Activated T-cell treated with anti-CD3 and anti-CD28 coated beads, Interleukin-2, amount 50 U/mL, for 1 hour (primary cell): ENCODE measurements around the gene NOS1AP.

ENCODE experiments used
- DNase-seq: peaks from one replicate; pipeline ENCODE4 v3.0.0-alpha.2; 2020

The NOS1AP gene

GRCh38 chr1:162270016-162270770, 200.7 kb downstream of the NOS1AP start:
- no peak for DNase-seq

GRCh38 chr1:162271972-162272371, 202.5 kb downstream of the NOS1AP start:
- no peak for DNase-seq

DNA sequence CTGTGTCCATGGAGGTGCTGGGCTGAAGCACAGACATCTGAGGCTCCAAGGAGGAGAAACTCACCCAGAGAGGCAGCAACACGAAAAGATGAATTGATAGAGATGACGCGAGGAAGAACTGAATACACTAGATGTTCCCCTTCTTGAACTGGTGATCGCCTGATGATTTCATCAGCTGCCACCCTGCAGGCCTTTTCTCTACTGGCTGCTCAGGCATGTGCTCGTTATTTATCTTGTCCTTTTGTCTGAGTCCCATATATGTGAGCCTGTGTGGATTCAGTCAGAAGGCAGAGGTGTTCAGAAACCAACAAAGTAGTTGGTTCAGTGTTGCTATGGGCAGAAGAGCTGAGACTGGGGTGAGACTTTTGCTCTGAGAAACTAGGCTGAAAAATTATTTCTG, 202.9 kb downstream of the NOS1AP start:
- no peak for DNase-seq

DNA sequence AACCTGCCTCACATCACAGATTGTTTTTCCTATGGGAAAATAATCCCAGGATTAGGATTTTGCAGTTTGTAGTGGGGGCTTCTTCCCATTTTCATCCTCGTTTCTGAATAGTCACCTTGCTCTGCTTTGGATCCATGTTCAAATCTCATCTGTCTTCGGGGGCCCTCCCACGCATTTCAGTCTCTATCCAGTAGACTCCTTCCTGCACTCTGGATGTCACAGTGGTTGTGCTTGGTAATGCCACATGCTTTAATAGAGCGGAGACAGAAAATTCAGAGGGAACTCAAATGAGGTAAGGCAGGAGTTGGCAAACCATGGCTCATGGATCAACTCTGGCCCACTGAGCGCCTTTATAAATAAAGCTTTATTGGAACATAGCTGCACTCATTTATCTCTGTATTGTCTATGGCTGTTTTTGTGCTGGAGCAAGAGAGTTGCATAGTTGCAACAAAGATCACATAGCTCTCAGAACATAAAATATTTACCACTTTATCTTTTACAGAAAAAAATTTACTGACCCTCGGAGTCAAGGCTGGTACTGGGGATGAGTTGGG, 206.2 kb downstream of the NOS1AP start:
- DNase-seq: no peak

DNA sequence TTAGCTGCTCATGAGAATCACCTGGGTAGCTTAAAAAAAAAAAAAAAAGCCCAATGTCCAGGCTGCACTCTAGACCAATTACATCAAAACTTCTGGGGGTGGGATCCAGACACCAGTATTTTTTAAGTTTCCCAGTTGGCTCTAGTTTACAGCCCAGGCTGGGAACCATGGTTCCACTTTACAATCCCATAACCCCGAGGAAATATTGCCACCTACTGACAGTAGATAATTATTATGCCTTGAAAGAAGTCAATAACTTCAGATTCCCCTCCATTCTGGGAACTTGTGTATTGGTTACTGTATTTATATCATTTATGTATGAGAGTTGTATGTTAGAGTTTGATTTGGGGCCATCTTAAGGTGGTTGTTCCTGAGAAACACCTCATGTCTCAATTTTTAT, 207.0 kb downstream of the NOS1AP start:
- DNase-seq: no peak

- DNase-seq: no peak
Measured at GRCh38 chr1:162279136-162279498, 209.6 kb downstream of the NOS1AP start.

GRCh38 chr1:162281426-162281825, 211.9 kb downstream of the NOS1AP start:
- no peak for DNase-seq

DNA sequence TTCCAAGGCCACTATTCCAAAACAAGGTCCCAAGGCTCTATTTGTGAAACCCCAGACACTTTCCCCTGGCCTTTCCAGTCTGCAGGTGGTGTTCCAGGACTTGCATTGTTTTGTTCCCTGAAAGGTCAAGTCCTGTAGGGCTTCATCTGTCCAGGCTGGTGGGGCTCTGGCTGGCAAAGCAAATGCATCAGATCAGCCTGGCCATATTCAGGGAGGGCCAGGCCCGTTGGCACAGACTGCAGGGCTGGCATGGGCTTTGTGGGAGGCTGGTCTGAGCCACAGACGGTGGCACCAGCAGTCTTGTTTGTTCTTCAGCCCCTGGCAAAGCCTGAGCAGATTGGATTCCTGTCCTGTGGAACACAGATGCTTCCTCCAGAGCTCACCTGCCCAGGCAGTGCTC, 214.2 kb downstream of the NOS1AP start:
- DNase-seq: no peak

DNA sequence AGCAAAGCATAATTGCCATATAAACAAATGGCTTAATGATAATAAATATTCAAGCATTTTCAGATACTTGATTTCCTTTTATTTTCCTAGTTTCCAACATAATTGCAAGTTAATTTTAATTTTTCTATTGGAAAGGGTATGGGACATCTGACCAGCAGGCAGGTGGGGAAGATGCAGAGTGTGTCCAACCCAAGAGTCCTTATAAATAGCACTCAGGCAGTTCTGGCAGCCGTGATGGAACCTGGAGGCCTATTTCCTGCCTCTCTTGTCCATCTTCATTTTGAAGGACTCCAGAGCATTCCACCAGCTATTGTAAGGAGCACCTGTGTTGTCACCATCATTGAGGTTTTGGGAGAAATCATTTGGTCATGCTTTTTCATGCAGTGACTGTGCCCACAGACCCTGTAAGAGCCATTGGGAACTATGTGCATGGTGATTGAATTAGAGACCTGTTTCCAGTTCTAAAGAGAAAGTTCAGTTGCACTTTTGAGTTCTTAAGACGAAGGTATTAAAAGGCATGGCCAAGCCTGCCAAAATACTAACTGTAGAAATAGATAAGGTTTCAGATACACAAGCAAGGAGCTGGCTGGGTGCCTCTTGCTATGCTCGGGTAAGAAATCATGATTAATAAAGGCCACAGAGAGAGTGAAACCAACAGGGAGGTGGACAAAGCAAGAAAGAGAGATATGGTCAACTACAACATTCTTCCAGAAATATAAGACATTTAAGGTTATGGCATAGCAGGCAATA, 214.9 kb downstream of the NOS1AP start:
- DNase-seq: no peak

GRCh38 chr1:162285149-162285561, 215.7 kb downstream of the NOS1AP start:
- DNase-seq: no peak

DNA sequence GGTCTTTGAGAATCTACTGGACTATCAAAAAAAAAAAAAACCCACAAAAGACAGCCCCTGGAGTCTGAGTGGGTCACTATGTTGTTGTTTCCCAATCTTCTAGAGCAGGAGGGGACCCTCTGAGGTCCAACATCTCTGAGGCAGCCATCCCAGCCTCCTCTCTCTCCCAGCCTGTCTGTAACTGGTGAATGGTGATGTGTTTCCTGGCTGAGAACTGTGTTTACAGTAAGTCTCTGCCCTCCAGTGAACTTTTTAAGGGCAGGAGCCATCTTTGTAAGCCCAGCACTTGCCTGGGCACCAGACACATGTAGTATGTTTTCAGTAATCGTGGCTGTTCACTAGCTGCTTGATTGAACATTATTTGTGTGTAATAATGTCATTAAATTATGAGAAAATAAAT, 221.5 kb downstream of the NOS1AP start:
- no peak for DNase-seq

GRCh38 chr1:162292422-162292849, 222.9 kb downstream of the NOS1AP start:
- no peak for DNase-seq

DNA sequence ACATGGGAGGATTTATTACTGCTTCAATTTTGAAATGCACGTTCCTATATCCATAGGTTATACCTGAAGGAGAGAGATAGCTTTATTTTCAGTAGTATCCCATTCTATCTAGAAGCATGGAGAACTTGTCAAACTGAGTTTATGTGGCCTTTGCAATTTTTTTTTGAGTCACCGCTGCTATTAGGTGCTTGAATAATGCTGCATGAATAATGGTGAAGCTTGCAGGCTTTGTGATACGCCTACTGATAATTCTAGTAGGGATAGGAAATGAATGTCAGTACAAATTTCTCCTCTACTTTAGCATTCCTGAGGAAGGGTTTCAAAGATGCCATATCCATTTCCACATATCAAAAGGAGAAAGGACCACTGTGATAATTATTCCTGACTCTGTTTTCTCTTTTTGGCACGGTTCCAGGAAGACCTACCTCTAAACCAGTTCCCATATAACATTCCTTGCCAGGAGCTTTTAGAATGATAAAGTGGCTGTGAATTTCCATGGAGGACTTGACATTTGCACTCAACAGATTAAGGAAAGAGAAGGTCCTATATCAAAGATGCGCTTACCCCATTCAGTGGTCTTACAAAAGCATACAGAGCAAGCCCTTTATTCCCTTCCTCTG, 223.7 kb downstream of the NOS1AP start:
- DNase-seq: no peak

GRCh38 chr1:162294015-162294414, 224.5 kb downstream of the NOS1AP start:
- no peak for DNase-seq

GRCh38 chr1:162297208-162297607, 227.7 kb downstream of the NOS1AP start:
- DNase-seq: no peak

DNA sequence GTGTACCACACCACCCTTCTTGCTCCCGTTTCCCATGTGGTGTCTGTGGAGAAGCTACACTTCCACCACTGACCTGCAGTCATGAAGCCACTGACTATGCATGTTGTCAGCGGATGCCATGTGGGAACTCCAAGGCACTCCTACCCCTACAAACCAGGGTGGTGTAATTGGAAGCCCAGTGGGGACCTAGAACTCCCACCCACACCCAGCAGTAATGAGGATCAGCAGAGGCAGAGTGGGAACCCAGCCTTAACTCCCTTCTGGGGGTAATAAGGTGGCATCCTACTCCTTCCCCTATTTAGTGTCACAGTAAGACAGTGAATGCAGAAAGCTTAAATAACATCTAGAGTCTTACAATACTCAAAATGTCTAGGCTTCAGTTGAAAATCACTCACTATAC, 228.8 kb downstream of the NOS1AP start:
- DNase-seq: no peak

DNA sequence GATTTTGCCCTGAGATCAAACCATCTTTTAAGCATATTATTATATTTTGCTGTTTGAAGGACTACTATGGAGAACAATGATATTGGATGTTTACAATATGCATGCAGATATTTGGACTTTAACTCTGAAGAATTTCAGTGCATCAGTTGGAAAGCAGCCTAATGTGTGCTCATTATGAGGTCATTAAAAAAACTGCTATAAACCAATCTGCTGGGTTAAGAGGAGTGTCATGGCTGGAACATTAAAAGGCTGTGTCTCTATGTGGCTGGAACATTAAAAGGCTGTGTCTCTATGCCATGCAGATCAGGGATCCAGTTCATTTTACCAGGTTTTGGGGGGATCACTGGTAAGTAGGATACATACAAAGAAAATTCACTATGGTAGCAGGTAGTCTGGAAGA, 229.5 kb downstream of the NOS1AP start:
- DNase-seq: no peak

GRCh38 chr1:162300057-162300917, 230.8 kb downstream of the NOS1AP start:
- no peak for DNase-seq

- DNase-seq: no peak
Measured at GRCh38 chr1:162301696-162302095, 232.2 kb downstream of the NOS1AP start.

- no peak for DNase-seq
Measured at GRCh38 chr1:162302306-162303003, 233.0 kb downstream of the NOS1AP start.

- no peak for DNase-seq
Measured at GRCh38 chr1:162303004-162303344, 233.5 kb downstream of the NOS1AP start.

GRCh38 chr1:162304736-162305135, 235.2 kb downstream of the NOS1AP start:
- no peak for DNase-seq
